HepG2 (cell line): ENCODE measurements around the gene PRICKLE2. TPM values are rescaled to one million over a fixed set of nuclear protein-coding genes. Genes with fewer than 3 reads are reported as not detected.
A peak's percentile ranks its signal among the peaks of the same experiment; 100 is the strongest.

ENCODE experiments used
- ATAC-seq: fragments of 200-7000 bp; cut with Tn5 transposase; 3 replicates; pipeline ENCODE4 v1.9.1; 2020; ENCODE audit warnings: mild to moderate bottlenecking, moderate library complexity
- Bru-seq: library from RNA; stranded (reverse); fragments of 400-500 nt; gene quantifications from one replicate; lab custom pipeline; 2021; lab: Mats Ljungman, UMichigan
- BruChase-seq, 2 experiments: library from RNA; stranded (reverse); fragments of 400-500 nt; gene quantifications; one replicate each; lab custom pipeline; 2021; lab: Mats Ljungman, UMichigan
- BruUV-seq: library from RNA; stranded (reverse); fragments of 400-500 nt; replicated peaks from 2 replicates; lab custom pipeline; 2021; lab: Mats Ljungman, UMichigan
- CTCF ChIA-PET: fragments of 300-600 bp; formaldehyde crosslinking; extraction: SDS; loops from one replicate; lab custom pipeline; 2021; ENCODE audit warnings: low total read pairs, inconsistent platforms, low intra/inter-chr PET ratio; lab: Yijun Ruan, JAX
- POLR2A ChIA-PET: fragments of 350-600 bp; sonication (Branson Sonifier 250); formaldehyde crosslinking; loops from one replicate; lab custom pipeline; 2020; ENCODE audit warnings: antibody characterized with exemption, inconsistent platforms; lab: Yijun Ruan, JAX
- DNase-seq: peaks from one replicate; pipeline ENCODE4 v3.0.0-alpha.2; 2015; ENCODE audit warnings: low spot score
- FAIRE-seq: peaks from 3 replicates; lab custom pipeline; 2011; peaks lifted over from hg19 to GRCh38; lab: Jason Lieb, UNC
- H2AFZ ChIP-seq: one replicate; pipeline ENCODE4 v1.6.1; 2011; ENCODE audit warnings: low read length, inconsistent platforms
- H3K27ac ChIP-seq: fragments of 300-600 bp; 3 replicates; pipeline ENCODE4 v1.8.0; 2011; ENCODE audit warnings: mixed run types, mild to moderate bottlenecking, mixed read lengths, low read length, inconsistent platforms; ENCODE audit not compliant: insufficient read depth; ENCODE audit errors: extremely low read length
- H3K27me3 ChIP-seq, 2 experiments: fragments of 200-600 bp in 1 of 2; 2 replicates in 1 of 2; 3 replicates in 1 of 2; pipeline versions ENCODE4 v1.6.0 to v1.8.0; 2011; ENCODE audit warnings: low read length in 2 of 2, mild to moderate bottlenecking in 2 of 2, moderate library complexity in 2 of 2, inconsistent platforms in 1 of 2; ENCODE audit not compliant: insufficient read depth in 2 of 2, control insufficient read depth in 1 of 2
- H3K36me3 ChIP-seq, 2 experiments: fragments of 200-600 bp in 1 of 2; replicated peaks in 1 of 2; 2 replicates in 1 of 2; 3 replicates in 1 of 2; pipeline versions ENCODE4 v1.5.1 to v1.8.0; 2011; ENCODE audit warnings: low read length in 2 of 2, inconsistent platforms in 1 of 2; ENCODE audit not compliant: insufficient read depth in 2 of 2, control insufficient read depth in 1 of 2
- H3K4me1 ChIP-seq: 2 replicates; pipeline ENCODE4 v1.5.1; 2012; ENCODE audit warnings: low read length, inconsistent platforms; ENCODE audit not compliant: insufficient read depth
- H3K4me2 ChIP-seq: 2 replicates; pipeline ENCODE4 v1.6.0; 2011; ENCODE audit warnings: low read depth, low read length, inconsistent platforms
- H3K4me3 ChIP-seq, 3 experiments: fragments of 200-600 bp in 1 of 3; sonication (generic), shearing (Covaris generic) in 1 of 3; replicated peaks in 1 of 3; 2 replicates each; pipeline ENCODE4 v1.5.1; 2011 to 2016; ENCODE audit warnings: low read length in 3 of 3, inconsistent platforms in 2 of 3, low read depth in 2 of 3, mild to moderate bottlenecking in 2 of 3, control low read depth in 1 of 3, mixed read lengths in 1 of 3; ENCODE audit not compliant: insufficient read depth in 1 of 3
- H3K79me2 ChIP-seq: one replicate; pipeline ENCODE4 v1.6.1; 2011; ENCODE audit warnings: low read length, inconsistent platforms; ENCODE audit not compliant: insufficient read depth
- H3K9ac ChIP-seq: 2 replicates; pipeline ENCODE4 v1.6.0; 2011; ENCODE audit warnings: mild to moderate bottlenecking, low read depth, low read length, inconsistent platforms; ENCODE audit not compliant: insufficient read depth
- H3K9me3 ChIP-seq: 2 replicates; pipeline ENCODE4 v1.5.1; 2012; ENCODE audit warnings: mild to moderate bottlenecking, low read length
- H4K20me1 ChIP-seq: 2 replicates; pipeline ENCODE4 v1.6.0; 2011; ENCODE audit warnings: inconsistent platforms, mild to moderate bottlenecking, low read length, moderate library complexity; ENCODE audit not compliant: insufficient read depth
- ATF3 ChIP-seq: sonication (generic); formaldehyde crosslinking; IDR thresholded peaks from 2 replicates; pipeline ENCODE4 v1.4.0; 2020; ENCODE audit warnings: missing genetic modification reagents
- NBN ChIP-seq: fragments of 450-650 bp; conservative IDR thresholded peaks from 2 replicates; pipeline ENCODE4 v1.6.1; 2017
- NR1H2 ChIP-seq: sonication (generic); formaldehyde crosslinking; IDR thresholded peaks from 2 replicates; pipeline ENCODE4 v1.8.1; 2022; ENCODE audit warnings: low read depth, missing genetic modification reagents, borderline replicate concordance
- PBX3 ChIP-seq: sonication (generic); formaldehyde crosslinking; IDR thresholded peaks from 2 replicates; pipeline ENCODE4 v1.8.1; 2023; ENCODE audit warnings: missing genetic modification reagents, inconsistent platforms, borderline replicate concordance
- STAT5B ChIP-seq: sonication (generic); formaldehyde crosslinking; IDR thresholded peaks from 2 replicates; pipeline ENCODE4 v1.4.0; 2020; ENCODE audit warnings: missing genetic modification reagents
- ZBTB44 ChIP-seq: sonication (generic); formaldehyde crosslinking; IDR thresholded peaks from 2 replicates; pipeline ENCODE4 v1.4.0; 2020; ENCODE audit warnings: missing genetic modification reagents
- ZNF646 ChIP-seq: sonication (generic); formaldehyde crosslinking; IDR thresholded peaks from 2 replicates; pipeline ENCODE4 v1.9.0; 2021; ENCODE audit warnings: mild to moderate bottlenecking, missing genetic modification reagents
- ZNF772 ChIP-seq: sonication (generic); formaldehyde crosslinking; IDR thresholded peaks from 2 replicates; pipeline ENCODE4 v1.5.0; 2020; ENCODE audit warnings: mild to moderate bottlenecking, missing genetic modification reagents
- WGBS: methylation state at CpG from one replicate; pipeline ENCODE4 v1.1.6; 2017; ENCODE audit warnings: low lambda C conversion rate; 5-methylcytosine and 5-hydroxymethylcytosine counted together
- in situ Hi-C: cut with HindIII; loops from 2 replicates; pipeline ENCODE4 v1.10.0; 2017; ENCODE audit warnings: low pct_unique_long_range_greater_than_20kb; ENCODE audit not compliant: extremely low pct_ligation_motif_present
- intact Hi-C: fragments of 100-400 bp; cut with micrococcal nuclease; formaldehyde crosslinking; loops from one replicate; pipeline ENCODE4 v1.10.0; 2022; ENCODE audit not compliant: unreplicated experiment
- long read RNA-seq, 2 experiments: library from RNA in 1 of 2; library from polyadenylated mRNA in 1 of 2; stranded (forward) in 1 of 2; unstranded in 1 of 2; transcript quantifications; one replicate each; pipeline ENCODE4 v2.0.0, GENCODE V29; 2019 to 2022
- polyA minus RNA-seq, 3 experiments: library from RNA; depleted of rRNA, polyadenylated mRNA; stranded (reverse); fragments of >200 nt; gene quantifications; 2 replicates each; pipeline ENCODE4 v1.2.3, GENCODE V29; 2011; ENCODE audit warnings: low replicate concordance in 1 of 3
- polyA plus RNA-seq, 8 experiments: library from polyadenylated mRNA; depleted of rRNA in 3 of 8; stranded (reverse) in 7 of 8; unstranded in 1 of 8; fragments of >200 nt; fragmentation: Illumina TruSeq in 4 of 8; extraction: Trizol in 4 of 8; gene quantifications; 2 replicates each; pipeline versions ENCODE4 v1.2.1 to v1.2.3, GENCODE V29; 2011 to 2016; ENCODE audit warnings: low read depth in 4 of 8, missing spikeins in 1 of 8, mixed read lengths in 1 of 8; ENCODE audit not compliant: insufficient read depth in 1 of 8
- total RNA-seq, 5 experiments: library from RNA; depleted of rRNA; stranded (reverse); fragments of >200 nt; fragmentation: Illumina TruSeq; extraction: Trizol; gene quantifications; 2 replicates each; pipeline ENCODE4 v1.2.3, GENCODE V29; 2016; ENCODE audit warnings: low read depth in 1 of 5

PRICKLE2 gene
- total RNA-seq (2016; rRNA removed; fragmentation: Illumina TruSeq; extraction: Trizol) (0.04 and 0.07 TPM in 2 replicates), polyA plus RNA-seq (2011; rRNA removed) (0.01 TPM in 2 replicates), polyA minus RNA-seq (2011; rRNA and poly(A)+ RNA removed; ENCODE audit: low replicate concordance) (0.09 and 0.20 TPM in 2 replicates), Bru-seq, nascent RNA (percentile 16 among the genes with signal in this experiment), BruChase-seq, experiment 1, labeled RNA remaining after a 6-hour chase (percentile 10 among the genes with signal in this experiment), BruChase-seq, experiment 2, labeled RNA remaining after a 2-hour chase (percentile 10 among the genes with signal in this experiment)
- not detected in 2 replicates for total RNA-seq (2016; cell fraction: cytosol; rRNA removed; fragmentation: Illumina TruSeq; extraction: Trizol; ENCODE audit: low read depth)
- total RNA-seq (2016; cell fraction: insoluble cytoplasmic fraction; rRNA removed; fragmentation: Illumina TruSeq; extraction: Trizol), result 0.02 and 0.04 TPM in 2 replicates
- 0.06 TPM in 1 of 2 replicates, not detected in the other for total RNA-seq (2016; cell fraction: membrane; rRNA removed; fragmentation: Illumina TruSeq; extraction: Trizol)
- total RNA-seq (2016; cell fraction: nucleus; rRNA removed; fragmentation: Illumina TruSeq; extraction: Trizol), result 0.22 and 0.87 TPM in 2 replicates
- polyA plus RNA-seq (2011; cell fraction: cytosol; rRNA removed), result 0.01 and 0.03 TPM in 2 replicates
- polyA plus RNA-seq (2011; cell fraction: nucleus; rRNA removed), result 0.02 and 0.16 TPM in 2 replicates
- polyA plus RNA-seq (2012), result 0.07 TPM in 1 of 2 replicates, not detected in the other
- polyA plus RNA-seq (2016; cell fraction: cytosol; fragmentation: Illumina TruSeq; extraction: Trizol; ENCODE audit: low read depth), result not detected in 2 replicates
- polyA plus RNA-seq (2016; cell fraction: insoluble cytoplasmic fraction; fragmentation: Illumina TruSeq; extraction: Trizol; ENCODE audit: low read depth), result not detected in 2 replicates
- polyA plus RNA-seq (2016; cell fraction: membrane; fragmentation: Illumina TruSeq; extraction: Trizol; ENCODE audit: low read depth), result not detected in 2 replicates
- polyA plus RNA-seq (2016; cell fraction: nucleus; fragmentation: Illumina TruSeq; extraction: Trizol; ENCODE audit: insufficient read depth, low read depth), result 0.12 TPM in 1 of 2 replicates, not detected in the other
- not detected in 2 replicates for polyA minus RNA-seq (2011; cell fraction: cytosol; rRNA and poly(A)+ RNA removed)
- polyA minus RNA-seq (2011; cell fraction: nucleus; rRNA and poly(A)+ RNA removed), result under 0.01 TPM in 1 of 2 replicates, not detected in the other
- long read RNA-seq, experiment 1, result 0 reads
- long read RNA-seq, experiment 2, result 0 reads

GRCh38 chr3:64224826-64225610 is at the start of gene PRICKLE2:
TSS of gene PRICKLE2 (minus strand) at chr3:64225466. CDS start at chr3:64198927, 26,539 bp downstream.
- H3K27me3 ChIP-seq, result no peaks in the 10 kb centered on the region
- no peak within 1 kb of the TSS for H2AFZ ChIP-seq
- in situ Hi-C loops, result no loop called here
- ChIA-PET POLR2A (no interaction called here), CTCF (no interaction called here)
- DNase-seq, result no peak
- 55% methylated on average over 13 of the region's 13 CpGs for WGBS
- FAIRE-seq, result no peak
- no peak for ATAC-seq
- H3K9me3 ChIP-seq, result no peaks in the 10 kb centered on the region
- no peaks in the 10 kb centered on the region for H3K36me3 ChIP-seq
- H3K4me1 ChIP-seq, result no peaks in the 10 kb centered on the region
- intact Hi-C loops, result no loop called here
- no TSS peak for BruUV-seq
- no peak within 1 kb of the TSS for H3K4me3 ChIP-seq
- H3K4me2 ChIP-seq, result no peak within 1 kb of the TSS
- H3K27ac ChIP-seq, result no peak within 1 kb of the TSS
- H3K79me2 ChIP-seq, result no peaks in the 10 kb centered on the region
- H3K9ac ChIP-seq, result no peak within 1 kb of the TSS
- no peaks in the 10 kb centered on the region for H4K20me1 ChIP-seq
- TF ChIP-seq NR1H2 (CRISPR knock-in tag), result no peak
- TF ChIP-seq NBN, result no peak
- no peak for TF ChIP-seq ATF3
- TF ChIP-seq PBX3, result no peak
- no peak for TF ChIP-seq ZNF772 (CRISPR knock-in tag)
- no peak for TF ChIP-seq ZNF646 (CRISPR knock-in tag)
- no peak for TF ChIP-seq ZBTB44 (CRISPR knock-in tag)
- TF ChIP-seq STAT5B, result no peak
